Caco-2 (cell line): ENCODE measurements around the gene DDN. TPM values are rescaled to one million over a fixed set of nuclear protein-coding genes. Genes with fewer than 3 reads are reported as not detected.

Source experiments
- BruUV-seq: library from RNA; stranded (reverse); fragments of 400-500 nt; replicated peaks from 2 replicates; lab custom pipeline; 2021; lab: Mats Ljungman, UMichigan
- CTCF ChIA-PET: fragments of 300-600 bp; sonication (Branson Sonifier 250); formaldehyde crosslinking; loops from one replicate; lab custom pipeline; 2022; ENCODE audit warnings: antibody characterized with exemption; lab: Charles Lee
- POLR2A ChIA-PET: fragments of 300-600 bp; sonication (Branson Sonifier 250); formaldehyde crosslinking; loops from one replicate; lab custom pipeline; 2022; ENCODE audit warnings: antibody characterized with exemption; lab: Charles Lee
- DNase-seq, 2 experiments: peaks; one replicate each; pipeline versions ENCODE4 v3.0.0 to v3.0.0-alpha.2; 2020 to 2022
- H3K27me3 ChIP-seq: replicated peaks from 2 replicates; pipeline ENCODE4 v1.6.0; 2011; ENCODE audit warnings: low read length; ENCODE audit not compliant: control insufficient read depth, insufficient read depth
- H3K36me3 ChIP-seq: 2 replicates; pipeline ENCODE4 v1.5.1; 2011; ENCODE audit warnings: low read length; ENCODE audit not compliant: control insufficient read depth, insufficient read depth
- H3K4me1 ChIP-seq: fragments of 250-450 bp; sonication (Bioruptor Pico); 2 replicates; pipeline ENCODE4 v1.5.1; 2020; ENCODE audit warnings: mild to moderate bottlenecking
- H3K4me3 ChIP-seq: 2 replicates; pipeline ENCODE4 v1.5.1; 2011; ENCODE audit warnings: low read depth, mild to moderate bottlenecking, control low read depth, low read length
- H3K9me3 ChIP-seq: fragments of 250-450 bp; sonication (Bioruptor Pico); 2 replicates; pipeline ENCODE4 v1.5.1; 2020; ENCODE audit warnings: mild to moderate bottlenecking, moderate library complexity
- H3K27ac Mint-ChIP-seq: one replicate; pipeline ENCODE4 v1.8.0; 2022; ENCODE audit warnings: mixed read lengths; ENCODE audit not compliant: unreplicated experiment
- H3K27me3 Mint-ChIP-seq: one replicate; pipeline ENCODE4 v1.8.0; 2022; ENCODE audit warnings: mixed read lengths; ENCODE audit not compliant: insufficient read depth, unreplicated experiment
- H3K36me3 Mint-ChIP-seq: one replicate; pipeline ENCODE4 v1.8.0; 2022; ENCODE audit warnings: mild to moderate bottlenecking, mixed read lengths; ENCODE audit not compliant: insufficient read depth, unreplicated experiment
- H3K4me1 Mint-ChIP-seq: one replicate; pipeline ENCODE4 v1.8.0; 2022; ENCODE audit warnings: low read depth, mixed read lengths; ENCODE audit not compliant: unreplicated experiment
- H3K4me3 Mint-ChIP-seq: one replicate; pipeline ENCODE4 v1.8.0; 2022; ENCODE audit warnings: mild to moderate bottlenecking, moderate library complexity, mixed read lengths; ENCODE audit not compliant: unreplicated experiment
- H3K9me3 Mint-ChIP-seq: one replicate; pipeline ENCODE4 v1.8.0; 2022; ENCODE audit warnings: mixed read lengths; ENCODE audit not compliant: unreplicated experiment
- CTCF ChIP-seq, 2 experiments: fragments of 200-600 bp in 1 of 2; IDR thresholded peaks; 1 replicate in 1 of 2; 2 replicates in 1 of 2; pipeline versions ENCODE4 v1.5.1 to v1.8.0; 2011 to 2022; ENCODE audit warnings: antibody characterized with exemption in 1 of 2, control low read depth in 1 of 2, inconsistent platforms in 1 of 2, low read depth in 1 of 2, low read length in 1 of 2, mild to moderate bottlenecking in 1 of 2, moderate library complexity in 1 of 2; ENCODE audit not compliant: insufficient read depth in 1 of 2, severe bottlenecking in 1 of 2, unreplicated experiment in 1 of 2
- intact Hi-C: fragments of 100-400 bp; cut with micrococcal nuclease; formaldehyde crosslinking; loops from one replicate; pipeline ENCODE4 v1.10.0; 2022; ENCODE audit not compliant: unreplicated experiment
- total RNA-seq: library from RNA; stranded (reverse); gene quantifications from 2 replicates; pipeline ENCODE4 v1.2.3, GENCODE V29; 2022

Gene DDN
- total RNA-seq, 1 experiment from 2014 or later: 1.9 TPM

GRCh38 chr12:49044660-49045059, 45.5 kb upstream of the DDN start:
- no peaks in the 10 kb centered on the region for H3K4me1 ChIP-seq
- Mint-ChIP-seq H3K4me3 (no peak overlapping the region), H3K4me1 (no peaks in the 10 kb centered on the region), H3K27me3 (no peaks in the 10 kb centered on the region), H3K36me3 (peaks cover 100% of the 10 kb centered on the region), H3K9me3 (no peaks in the 10 kb centered on the region), H3K27ac (no peak overlapping the region)
- TF ChIP-seq CTCF (IDR thresholded peaks at IDR 0.05; ENCODE audit: insufficient read depth in 1 of 2, low read depth in 1 of 2, low read length in 1 of 2, severe bottlenecking in 1 of 2, unreplicated experiment in 1 of 2): no peak
- H3K9me3 ChIP-seq: no peaks in the 10 kb centered on the region
- H3K27me3 ChIP-seq: no peaks in the 10 kb centered on the region
- H3K4me3 ChIP-seq: no peak overlapping the region
- no peak for DNase-seq
- H3K36me3 ChIP-seq: peaks cover 19% of the 10 kb centered on the region
- POLR2A ChIA-PET: no interaction called here
- intact Hi-C loops: no loop called here
- BruUV-seq: no TSS peak
- CTCF ChIA-PET: interaction anchor here (1.3 to 1.6 kb wide), 3 partner anchors 13 to 62 kb away, joined by 3 to 6 read pairs (median 3); partner anchors contain the start of gene PRKAG1

- ChIA-PET CTCF (interaction anchor here (0.6 to 1.6 kb wide), 8 partner anchors 15 to 87 kb away, joined by 3 to 6 read pairs (median 3); partner anchors contain the start of genes ARF3, LMBR1L, PRKAG1 and RHEBL1), POLR2A (interaction anchor here (0.5 kb wide), 1 partner anchor 69 kb away, joined by 3 read pairs; no protein-coding TSS in a partner anchor)
- Mint-ChIP-seq H3K4me3 (no peak overlapping the region), H3K36me3 (peaks cover 99% of the 10 kb centered on the region), H3K27me3 (no peaks in the 10 kb centered on the region), H3K27ac (no peak overlapping the region), H3K9me3 (no peaks in the 10 kb centered on the region), H3K4me1 (no peaks in the 10 kb centered on the region)
- BruUV-seq: TSS peak; percentile 11
- Histone ChIP-seq H3K9me3 (no peaks in the 10 kb centered on the region), H3K4me1 (no peaks in the 10 kb centered on the region), H3K4me3 (no peak overlapping the region), H3K36me3 (peaks cover 17% of the 10 kb centered on the region), H3K27me3 (no peaks in the 10 kb centered on the region)
- DNase-seq: peak; percentile 75 to 80
- intact Hi-C loops: no loop called here
- TF ChIP-seq CTCF (IDR thresholded peaks at IDR 0.05; ENCODE audit: insufficient read depth in 1 of 2, low read depth in 1 of 2, low read length in 1 of 2, severe bottlenecking in 1 of 2, unreplicated experiment in 1 of 2): peak; percentile 61 to 82
Observed at GRCh38 chr12:49043856-49044258, 44.7 kb upstream of the DDN start.

GRCh38 chr12:49043241-49043640, 44.1 kb upstream of the DDN start:
- no peak overlapping the region for H3K4me3 Mint-ChIP-seq
- peaks cover 97% of the 10 kb centered on the region for H3K36me3 Mint-ChIP-seq
- no peaks in the 10 kb centered on the region for H3K27me3 Mint-ChIP-seq
- Histone ChIP-seq H3K9me3 (no peaks in the 10 kb centered on the region), H3K4me1 (no peaks in the 10 kb centered on the region), H3K27me3 (no peaks in the 10 kb centered on the region), H3K36me3 (peaks cover 16% of the 10 kb centered on the region), H3K4me3 (no peak overlapping the region)
- no peaks in the 10 kb centered on the region for H3K4me1 Mint-ChIP-seq
- no peaks in the 10 kb centered on the region for H3K9me3 Mint-ChIP-seq
- H3K27ac Mint-ChIP-seq: no peak overlapping the region
- POLR2A ChIA-PET: no interaction called here
- BruUV-seq: no TSS peak
- CTCF ChIA-PET: interaction anchor here (0.6 to 1.6 kb wide), 8 partner anchors 16 to 86 kb away, joined by 3 to 6 read pairs (median 3); partner anchors contain the start of genes ARF3, LMBR1L, PRKAG1 and RHEBL1
- TF ChIP-seq CTCF (IDR thresholded peaks at IDR 0.05; ENCODE audit: insufficient read depth in 1 of 2, low read depth in 1 of 2, low read length in 1 of 2, severe bottlenecking in 1 of 2, unreplicated experiment in 1 of 2): no peak
- DNase-seq: no peak
- intact Hi-C loops: no loop called here
